DOHH2 (cell line): Measurements from ENCODE around the gene ZNF135.

Source experiments
- EZH2phosphoT487 ChIP-seq: fragments of 200-600 bp; sonication (generic); IDR thresholded peaks from 2 replicates; pipeline ENCODE4 v1.6.1; 2017; ENCODE audit warnings: borderline replicate concordance, mild to moderate bottlenecking, antibody characterized with exemption, low read length, moderate library complexity, mixed read lengths
- TF ChIP-seq, protein P1 (sequence below): fragments of 200-600 bp; sonication (generic); IDR thresholded peaks from one replicate; pipeline ENCODE4 v1.5.1; 2014; ENCODE audit warnings: antibody characterized with exemption, mild to moderate bottlenecking, low read depth, low read length; ENCODE audit not compliant: poor library complexity, severe bottlenecking

- TF ChIP-seq, protein P1, sequence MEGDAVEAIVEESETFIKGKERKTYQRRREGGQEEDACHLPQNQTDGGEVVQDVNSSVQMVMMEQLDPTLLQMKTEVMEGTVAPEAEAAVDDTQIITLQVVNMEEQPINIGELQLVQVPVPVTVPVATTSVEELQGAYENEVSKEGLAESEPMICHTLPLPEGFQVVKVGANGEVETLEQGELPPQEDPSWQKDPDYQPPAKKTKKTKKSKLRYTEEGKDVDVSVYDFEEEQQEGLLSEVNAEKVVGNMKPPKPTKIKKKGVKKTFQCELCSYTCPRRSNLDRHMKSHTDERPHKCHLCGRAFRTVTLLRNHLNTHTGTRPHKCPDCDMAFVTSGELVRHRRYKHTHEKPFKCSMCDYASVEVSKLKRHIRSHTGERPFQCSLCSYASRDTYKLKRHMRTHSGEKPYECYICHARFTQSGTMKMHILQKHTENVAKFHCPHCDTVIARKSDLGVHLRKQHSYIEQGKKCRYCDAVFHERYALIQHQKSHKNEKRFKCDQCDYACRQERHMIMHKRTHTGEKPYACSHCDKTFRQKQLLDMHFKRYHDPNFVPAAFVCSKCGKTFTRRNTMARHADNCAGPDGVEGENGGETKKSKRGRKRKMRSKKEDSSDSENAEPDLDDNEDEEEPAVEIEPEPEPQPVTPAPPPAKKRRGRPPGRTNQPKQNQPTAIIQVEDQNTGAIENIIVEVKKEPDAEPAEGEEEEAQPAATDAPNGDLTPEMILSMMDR = no peak
- no peak for TF ChIP-seq EZH2phosphoT487
These were observed 25.7 kb downstream of the ZNF135 start for GRCh38 chr19:58084596-58085347.
